Caco-2 (cell line): ENCODE results near the gene SLC2A6. TPM values are rescaled to one million over a fixed set of nuclear protein-coding genes. Genes with fewer than 3 reads are reported as not detected.

Experiments
- BruUV-seq: library from RNA; stranded (reverse); fragments of 400-500 nt; replicated peaks from 2 replicates; lab custom pipeline; 2021; lab: Mats Ljungman, UMichigan
- CTCF ChIA-PET: fragments of 300-600 bp; sonication (Branson Sonifier 250); formaldehyde crosslinking; loops from one replicate; lab custom pipeline; 2022; ENCODE audit warnings: antibody characterized with exemption; lab: Charles Lee
- POLR2A ChIA-PET: fragments of 300-600 bp; sonication (Branson Sonifier 250); formaldehyde crosslinking; loops from one replicate; lab custom pipeline; 2022; ENCODE audit warnings: antibody characterized with exemption; lab: Charles Lee
- DNase-seq, 2 experiments: peaks; one replicate each; pipeline versions ENCODE4 v3.0.0 to v3.0.0-alpha.2; 2020 to 2022
- H3K27me3 ChIP-seq: replicated peaks from 2 replicates; pipeline ENCODE4 v1.6.0; 2011; ENCODE audit warnings: low read length; ENCODE audit not compliant: control insufficient read depth, insufficient read depth
- H3K36me3 ChIP-seq: 2 replicates; pipeline ENCODE4 v1.5.1; 2011; ENCODE audit warnings: low read length; ENCODE audit not compliant: control insufficient read depth, insufficient read depth
- H3K4me1 ChIP-seq: fragments of 250-450 bp; sonication (Bioruptor Pico); 2 replicates; pipeline ENCODE4 v1.5.1; 2020; ENCODE audit warnings: mild to moderate bottlenecking
- H3K4me3 ChIP-seq: 2 replicates; pipeline ENCODE4 v1.5.1; 2011; ENCODE audit warnings: low read depth, mild to moderate bottlenecking, control low read depth, low read length
- H3K9me3 ChIP-seq: fragments of 250-450 bp; sonication (Bioruptor Pico); 2 replicates; pipeline ENCODE4 v1.5.1; 2020; ENCODE audit warnings: mild to moderate bottlenecking, moderate library complexity
- H3K27ac Mint-ChIP-seq: one replicate; pipeline ENCODE4 v1.8.0; 2022; ENCODE audit warnings: mixed read lengths; ENCODE audit not compliant: unreplicated experiment
- H3K27me3 Mint-ChIP-seq: one replicate; pipeline ENCODE4 v1.8.0; 2022; ENCODE audit warnings: mixed read lengths; ENCODE audit not compliant: insufficient read depth, unreplicated experiment
- H3K36me3 Mint-ChIP-seq: one replicate; pipeline ENCODE4 v1.8.0; 2022; ENCODE audit warnings: mild to moderate bottlenecking, mixed read lengths; ENCODE audit not compliant: insufficient read depth, unreplicated experiment
- H3K4me1 Mint-ChIP-seq: one replicate; pipeline ENCODE4 v1.8.0; 2022; ENCODE audit warnings: low read depth, mixed read lengths; ENCODE audit not compliant: unreplicated experiment
- H3K4me3 Mint-ChIP-seq: one replicate; pipeline ENCODE4 v1.8.0; 2022; ENCODE audit warnings: mild to moderate bottlenecking, moderate library complexity, mixed read lengths; ENCODE audit not compliant: unreplicated experiment
- H3K9me3 Mint-ChIP-seq: one replicate; pipeline ENCODE4 v1.8.0; 2022; ENCODE audit warnings: mixed read lengths; ENCODE audit not compliant: unreplicated experiment
- intact Hi-C: fragments of 100-400 bp; cut with micrococcal nuclease; formaldehyde crosslinking; loops from one replicate; pipeline ENCODE4 v1.10.0; 2022; ENCODE audit not compliant: unreplicated experiment
- total RNA-seq: library from RNA; stranded (reverse); gene quantifications from 2 replicates; pipeline ENCODE4 v1.2.3, GENCODE V29; 2022
- TF ChIP-seq, protein P1 (sequence below), 2 experiments: fragments of 200-600 bp in 1 of 2; IDR thresholded peaks; 1 replicate in 1 of 2; 2 replicates in 1 of 2; pipeline versions ENCODE4 v1.5.1 to v1.8.0; 2011 to 2022; ENCODE audit warnings: antibody characterized with exemption in 1 of 2, control low read depth in 1 of 2, inconsistent platforms in 1 of 2, low read depth in 1 of 2, low read length in 1 of 2, mild to moderate bottlenecking in 1 of 2, moderate library complexity in 1 of 2; ENCODE audit not compliant: insufficient read depth in 1 of 2, severe bottlenecking in 1 of 2, unreplicated experiment in 1 of 2

Gene SLC2A6
- total RNA-seq, 1 experiment from 2014 or later: 7.1 TPM

DNA sequence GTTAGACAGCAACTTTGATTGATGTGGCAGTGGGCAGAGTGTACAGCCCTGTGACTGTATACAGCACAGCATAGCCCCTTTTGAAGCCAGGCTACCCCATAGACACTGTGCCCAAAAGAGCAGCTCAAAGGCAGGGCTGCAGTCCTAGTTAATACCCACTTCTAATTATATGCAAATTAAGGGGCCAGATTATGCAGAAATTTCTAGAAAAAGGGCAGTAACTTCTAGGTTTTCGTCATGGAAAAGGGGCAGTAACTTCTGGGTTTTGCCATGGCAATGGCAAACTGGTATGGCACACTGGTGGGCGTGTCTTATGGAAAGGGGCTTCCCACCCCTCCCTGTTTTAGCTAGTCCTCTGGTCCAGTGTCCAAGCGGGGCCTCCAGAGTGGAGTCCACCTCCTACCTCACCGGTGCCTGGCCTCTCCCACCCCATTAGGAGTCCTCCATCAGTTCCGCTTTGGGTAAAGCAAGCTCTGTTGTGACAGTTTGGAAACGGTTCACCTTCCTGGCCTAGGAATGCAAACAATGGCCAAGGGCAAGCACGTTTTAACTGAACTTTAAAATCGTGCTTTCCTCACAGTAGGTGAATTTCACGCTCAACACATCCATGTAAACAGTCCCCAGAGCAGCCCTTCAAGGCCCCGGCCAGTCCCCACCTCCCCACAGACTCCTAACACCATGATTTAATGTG lies 51.1 kb downstream of the SLC2A6 start:
- H3K9me3 Mint-ChIP-seq: no peaks in the 10 kb centered on the region
- POLR2A ChIA-PET: interaction anchor here (1.1 kb wide), 1 partner anchor 32 kb away, joined by 4 read pairs; the partner anchor contains the start of gene CACFD1
- H3K4me3 Mint-ChIP-seq: peak overlapping the region; percentile 58
- no peaks in the 10 kb centered on the region for H3K9me3 ChIP-seq
- no TSS peak for BruUV-seq
- H3K27me3 ChIP-seq: no peaks in the 10 kb centered on the region
- no peaks in the 10 kb centered on the region for H3K27me3 Mint-ChIP-seq
- no peak overlapping the region for H3K27ac Mint-ChIP-seq
- H3K4me1 Mint-ChIP-seq: no peaks in the 10 kb centered on the region
- peaks cover 7% of the 10 kb centered on the region; the same call in 1 of the 2 replicates for H3K4me1 ChIP-seq
- H3K36me3 Mint-ChIP-seq: no peaks in the 10 kb centered on the region
- peak overlapping the region; percentile 42 for H3K4me3 ChIP-seq
- CTCF ChIA-PET: no interaction called here
- H3K36me3 ChIP-seq: no peaks in the 10 kb centered on the region
- intact Hi-C loops: no loop called here
- TF ChIP-seq, protein P1, sequence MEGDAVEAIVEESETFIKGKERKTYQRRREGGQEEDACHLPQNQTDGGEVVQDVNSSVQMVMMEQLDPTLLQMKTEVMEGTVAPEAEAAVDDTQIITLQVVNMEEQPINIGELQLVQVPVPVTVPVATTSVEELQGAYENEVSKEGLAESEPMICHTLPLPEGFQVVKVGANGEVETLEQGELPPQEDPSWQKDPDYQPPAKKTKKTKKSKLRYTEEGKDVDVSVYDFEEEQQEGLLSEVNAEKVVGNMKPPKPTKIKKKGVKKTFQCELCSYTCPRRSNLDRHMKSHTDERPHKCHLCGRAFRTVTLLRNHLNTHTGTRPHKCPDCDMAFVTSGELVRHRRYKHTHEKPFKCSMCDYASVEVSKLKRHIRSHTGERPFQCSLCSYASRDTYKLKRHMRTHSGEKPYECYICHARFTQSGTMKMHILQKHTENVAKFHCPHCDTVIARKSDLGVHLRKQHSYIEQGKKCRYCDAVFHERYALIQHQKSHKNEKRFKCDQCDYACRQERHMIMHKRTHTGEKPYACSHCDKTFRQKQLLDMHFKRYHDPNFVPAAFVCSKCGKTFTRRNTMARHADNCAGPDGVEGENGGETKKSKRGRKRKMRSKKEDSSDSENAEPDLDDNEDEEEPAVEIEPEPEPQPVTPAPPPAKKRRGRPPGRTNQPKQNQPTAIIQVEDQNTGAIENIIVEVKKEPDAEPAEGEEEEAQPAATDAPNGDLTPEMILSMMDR (IDR thresholded peaks at IDR 0.05; ENCODE audit: insufficient read depth in 1 of 2, low read depth in 1 of 2, low read length in 1 of 2, severe bottlenecking in 1 of 2, unreplicated experiment in 1 of 2): no peak
- no peak for DNase-seq

DNA sequence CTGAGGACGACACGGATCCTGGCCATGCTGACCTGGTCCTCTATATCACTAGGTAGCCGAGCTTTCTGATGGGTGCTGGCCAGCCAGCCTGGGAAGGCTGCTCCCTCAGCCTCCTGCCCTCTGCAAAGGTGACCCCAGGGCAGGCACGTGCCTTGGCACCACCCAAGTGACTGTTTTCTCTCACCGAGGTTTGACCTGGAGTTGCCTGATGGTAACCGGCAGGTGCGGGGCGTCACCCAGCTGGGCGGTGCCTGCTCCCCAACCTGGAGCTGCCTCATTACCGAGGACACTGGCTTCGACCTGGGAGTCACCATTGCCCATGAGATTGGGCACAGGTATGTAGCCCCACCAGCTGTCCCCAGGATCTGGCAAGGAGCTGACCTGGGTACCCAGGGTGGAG lies 52.9 kb downstream of the SLC2A6 start:
- DNase-seq: no peak
- Mint-ChIP-seq H3K4me3 (no peak overlapping the region), H3K36me3 (no peaks in the 10 kb centered on the region), H3K9me3 (no peaks in the 10 kb centered on the region), H3K27me3 (no peaks in the 10 kb centered on the region), H3K4me1 (no peaks in the 10 kb centered on the region), H3K27ac (no peak overlapping the region)
- no peaks in the 10 kb centered on the region for H3K27me3 ChIP-seq
- intact Hi-C loops: no loop called here
- peaks cover 7% of the 10 kb centered on the region; the same call in 1 of the 2 replicates for H3K4me1 ChIP-seq
- CTCF ChIA-PET: interaction anchor here (0.5 kb wide), 1 partner anchor 34 kb away, joined by 4 read pairs; no protein-coding TSS in a partner anchor
- no peak overlapping the region for H3K4me3 ChIP-seq
- no peaks in the 10 kb centered on the region for H3K36me3 ChIP-seq
- POLR2A ChIA-PET: no interaction called here
- TF ChIP-seq, protein P1 (IDR thresholded peaks at IDR 0.05; ENCODE audit: insufficient read depth in 1 of 2, low read depth in 1 of 2, low read length in 1 of 2, severe bottlenecking in 1 of 2, unreplicated experiment in 1 of 2): no peak
- no TSS peak for BruUV-seq
- H3K9me3 ChIP-seq: no peaks in the 10 kb centered on the region

- TF ChIP-seq, protein P1 (IDR thresholded peaks at IDR 0.05; ENCODE audit: insufficient read depth in 1 of 2, low read depth in 1 of 2, low read length in 1 of 2, severe bottlenecking in 1 of 2, unreplicated experiment in 1 of 2): no peak
- H3K4me1 ChIP-seq: peaks cover 9% of the 10 kb centered on the region; the same call in 1 of the 2 replicates
- H3K36me3 Mint-ChIP-seq: no peaks in the 10 kb centered on the region
- no TSS peak for BruUV-seq
- no peak overlapping the region for H3K4me3 ChIP-seq
- no peaks in the 10 kb centered on the region for H3K36me3 ChIP-seq
- intact Hi-C loops: no loop called here
- no peaks in the 10 kb centered on the region for H3K4me1 Mint-ChIP-seq
- H3K27me3 Mint-ChIP-seq: no peaks in the 10 kb centered on the region
- H3K27me3 ChIP-seq: no peaks in the 10 kb centered on the region
- no peaks in the 10 kb centered on the region for H3K9me3 ChIP-seq
- POLR2A ChIA-PET: interaction anchor here (1.0 kb wide), 1 partner anchor 34 kb away, joined by 3 read pairs; no protein-coding TSS in a partner anchor
- no peak overlapping the region for H3K27ac Mint-ChIP-seq
- H3K9me3 Mint-ChIP-seq: no peaks in the 10 kb centered on the region
- CTCF ChIA-PET: interaction anchor here (0.5 kb wide), 1 partner anchor 33 kb away, joined by 4 read pairs; no protein-coding TSS in a partner anchor
- no peak for DNase-seq
- H3K4me3 Mint-ChIP-seq: no peak overlapping the region
Measured at GRCh38 chr9:133425049-133425632, 53.8 kb downstream of the SLC2A6 start.
